DMS79 (cell line): Measurements from ENCODE around the gene CUL9.

Experiments
- DNase-seq: peaks from one replicate; lab custom pipeline; 2025; lab: John Stamatoyannopoulos, UW

CUL9 gene

GRCh38 chr6:43200541-43200940 is 18.5 kb downstream of the CUL9 start:
- no peak for DNase-seq

- DNase-seq, result no peak
Observed at GRCh38 chr6:43202451-43202850, 20.5 kb downstream of the CUL9 start.

- DNase-seq, result no peak
Observed at GRCh38 chr6:43203029-43203717, 21.2 kb downstream of the CUL9 start.

- no peak for DNase-seq
Observed at GRCh38 chr6:43203718-43204095, 21.7 kb downstream of the CUL9 start.

GRCh38 chr6:43204271-43205105 is 22.5 kb downstream of the CUL9 start:
- DNase-seq, result no peak

GRCh38 chr6:43205849-43206248 is 23.9 kb downstream of the CUL9 start:
- DNase-seq, result no peak

- no peak for DNase-seq
Observed at GRCh38 chr6:43207286-43207685, 25.3 kb downstream of the CUL9 start.

- DNase-seq, result no peak
Observed at GRCh38 chr6:43211955-43212354, 30.0 kb downstream of the CUL9 start.

- DNase-seq, result no peak
Observed at GRCh38 chr6:43213431-43213830, 31.4 kb downstream of the CUL9 start.

GRCh38 chr6:43215066-43215465 is 33.1 kb downstream of the CUL9 start:
- no peak for DNase-seq

GRCh38 chr6:43216200-43216599 is 34.2 kb downstream of the CUL9 start:
- no peak for DNase-seq

GRCh38 chr6:43217351-43217750 is 35.4 kb downstream of the CUL9 start:
- peak; percentile 47 for DNase-seq

GRCh38 chr6:43219119-43219518 is 37.1 kb downstream of the CUL9 start:
- DNase-seq, result no peak

- no peak for DNase-seq
Observed at GRCh38 chr6:43219814-43220213, 37.8 kb downstream of the CUL9 start.

- no peak for DNase-seq
Observed at GRCh38 chr6:43220439-43220951, 38.5 kb downstream of the CUL9 start.

- DNase-seq, result no peak
Observed at GRCh38 chr6:43221046-43221972, 39.3 kb downstream of the CUL9 start.

GRCh38 chr6:43222418-43223059 is 40.5 kb downstream of the CUL9 start:
- no peak for DNase-seq

- DNase-seq, result no peak
Observed at GRCh38 chr6:43223175-43223574, 41.2 kb downstream of the CUL9 start.

GRCh38 chr6:43226192-43226851 is 44.3 kb downstream of the CUL9 start:
- no peak for DNase-seq

- peak; percentile 49 for DNase-seq
Observed at GRCh38 chr6:43228951-43229802, 47.2 kb downstream of the CUL9 start, which contains the start of gene DNPH1. DNPH1 (minus strand) TSS chr6:43229481; CDS start chr6:43229456, 25 bp downstream.
